ENCODE results near the gene SEC61A2.
A peak's percentile ranks its signal among the peaks of the same experiment; 100 is the strongest.
"Not testable (repeated sequence)": the region's sequence is repeated elsewhere in the genome, so short reads cannot be mapped to it uniquely, and the experiment has no call there.

Gene SEC61A2

GRCh38 chr10:12129222-12130111, at the start of gene SEC61A2:
Gene SEC61A2 (plus strand): TSS chr10:12129677. CDS start chr10:12129788, 111 bp downstream.
- DNase-seq = peak; percentile 97

GRCh38 chr10:12081470-12081869, 48.0 kb upstream of the SEC61A2 start:
- DNase-seq = no peak

DNA sequence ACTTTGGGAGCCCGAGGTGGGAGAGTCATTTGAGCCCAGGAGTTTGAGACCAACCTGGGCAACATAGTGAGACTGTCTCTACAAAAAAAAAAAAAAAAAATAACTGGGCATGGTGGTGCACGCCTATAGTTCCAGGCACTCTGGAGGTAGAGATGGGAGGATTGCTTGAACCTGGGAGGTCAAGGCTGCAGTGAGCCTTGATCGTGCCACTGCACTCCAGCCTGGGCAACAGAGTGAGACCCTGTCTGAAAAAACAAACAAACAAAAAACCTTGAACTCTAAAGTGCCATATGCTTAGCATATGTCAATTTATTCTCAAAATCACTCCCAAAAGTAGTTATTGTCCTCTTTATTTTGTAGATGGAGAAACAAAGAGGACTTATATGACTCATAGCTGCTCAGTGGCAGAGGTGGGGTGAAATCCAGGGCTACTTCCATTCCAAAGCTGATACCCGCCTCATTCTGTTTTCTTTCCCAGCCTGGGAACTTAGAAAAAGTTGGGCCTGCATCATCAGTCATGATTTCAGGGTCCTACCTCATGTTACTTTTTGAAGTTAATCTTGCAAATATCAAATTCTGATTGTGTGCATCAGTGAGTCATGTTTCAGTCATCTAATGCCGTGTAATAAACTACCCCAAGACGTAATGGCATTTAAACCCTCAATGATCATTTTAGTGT, 47.5 kb upstream of the SEC61A2 start:
- DNase-seq = no peak

GRCh38 chr10:12088919-12089318, 40.6 kb upstream of the SEC61A2 start:
- no peak for DNase-seq

DNA sequence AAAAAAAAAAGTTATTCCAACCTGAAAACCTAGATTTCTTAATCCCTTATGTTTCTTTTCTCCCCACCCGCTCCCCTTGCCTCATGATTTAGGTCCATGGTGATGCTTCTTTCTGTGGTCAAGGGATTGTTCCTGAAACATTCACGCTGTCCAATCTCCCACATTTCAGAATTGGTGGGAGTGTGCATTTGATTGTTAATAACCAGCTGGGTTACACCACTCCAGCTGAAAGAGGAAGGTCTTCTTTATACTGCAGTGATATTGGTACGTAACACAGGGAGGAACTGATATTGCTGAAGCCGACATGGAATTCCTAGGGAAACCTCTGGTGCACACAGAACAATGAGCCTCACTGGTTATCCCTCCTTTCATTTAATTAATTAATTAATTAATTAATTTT, 38.1 kb upstream of the SEC61A2 start:
- no peak for DNase-seq

DNA sequence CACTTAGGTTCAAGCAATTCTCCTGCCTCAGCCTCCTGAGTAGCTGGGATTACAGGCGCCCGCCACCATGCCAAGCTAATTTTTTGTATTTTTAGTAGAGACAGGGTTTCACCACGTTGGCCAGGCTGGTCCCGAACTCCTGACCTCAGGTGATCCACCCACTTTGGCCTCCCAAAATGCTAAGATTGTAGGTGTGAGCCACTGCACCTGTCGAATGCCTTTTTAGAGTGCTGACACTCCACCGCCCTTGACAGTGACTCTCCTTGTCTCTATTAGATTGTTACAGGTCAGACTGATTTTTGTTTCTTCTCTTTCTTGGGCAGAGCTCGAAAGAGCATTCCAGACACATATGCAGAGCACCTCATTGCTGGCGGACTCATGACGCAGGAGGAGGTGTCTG, 32.1 kb upstream of the SEC61A2 start:
- not testable (repeated sequence) for DNase-seq

DNA sequence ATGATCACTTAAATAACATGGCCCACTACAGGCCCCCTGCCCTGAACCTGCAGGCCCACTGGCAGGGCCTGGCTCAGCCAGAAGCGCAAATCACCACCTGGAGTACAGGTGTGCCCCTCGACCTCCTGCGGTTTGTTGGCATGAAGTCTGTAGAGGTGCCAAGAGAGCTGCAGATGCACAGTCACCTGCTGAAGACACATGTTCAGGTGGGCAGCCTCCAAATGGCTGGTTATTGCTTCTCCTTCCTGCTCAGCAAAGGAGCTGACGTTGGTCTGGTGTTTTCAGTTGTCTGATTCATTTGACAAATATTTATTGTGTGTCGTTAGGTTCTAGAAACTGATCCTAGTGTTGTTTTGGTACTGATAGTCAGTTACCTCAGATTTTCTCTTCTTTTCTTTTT, 31.7 kb upstream of the SEC61A2 start:
- no peak for DNase-seq

DNA sequence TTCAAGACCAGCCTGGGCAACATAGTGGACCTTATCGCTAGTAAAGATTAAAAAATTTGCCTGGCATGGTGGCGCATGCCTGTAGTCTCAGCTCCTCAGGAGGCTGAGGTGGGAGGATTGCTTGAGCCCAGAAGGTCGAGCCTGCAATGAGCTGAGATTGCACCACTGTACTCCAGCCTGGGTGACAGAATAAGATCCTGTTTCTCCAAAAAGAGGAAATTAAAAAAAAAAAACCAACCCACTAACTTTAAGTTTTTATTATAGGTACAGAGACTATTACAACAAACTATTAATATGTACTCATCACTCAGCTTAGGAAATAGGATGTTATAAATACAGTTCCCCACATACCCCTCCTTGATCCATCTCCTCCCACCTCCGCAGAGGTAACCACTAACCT, 30.5 kb upstream of the SEC61A2 start:
- DNase-seq = no peak

- no peak for DNase-seq
Observed at GRCh38 chr10:12103802-12104201, 25.7 kb upstream of the SEC61A2 start.

- no peak for DNase-seq
Observed at GRCh38 chr10:12107781-12108180, 21.7 kb upstream of the SEC61A2 start.

- DNase-seq = no peak
Observed at GRCh38 chr10:12109286-12109685, 20.2 kb upstream of the SEC61A2 start.

- no peak for DNase-seq
Observed at GRCh38 chr10:12111528-12111927, 17.9 kb upstream of the SEC61A2 start.

GRCh38 chr10:12113627-12114026, 15.8 kb upstream of the SEC61A2 start:
- no peak for DNase-seq

GRCh38 chr10:12121673-12122072, 7.8 kb upstream of the SEC61A2 start:
- DNase-seq = no peak

- DNase-seq = peak; percentile 42 to 63
Observed at GRCh38 chr10:12130237-12130872, 878 bp downstream of the SEC61A2 start.

DNA sequence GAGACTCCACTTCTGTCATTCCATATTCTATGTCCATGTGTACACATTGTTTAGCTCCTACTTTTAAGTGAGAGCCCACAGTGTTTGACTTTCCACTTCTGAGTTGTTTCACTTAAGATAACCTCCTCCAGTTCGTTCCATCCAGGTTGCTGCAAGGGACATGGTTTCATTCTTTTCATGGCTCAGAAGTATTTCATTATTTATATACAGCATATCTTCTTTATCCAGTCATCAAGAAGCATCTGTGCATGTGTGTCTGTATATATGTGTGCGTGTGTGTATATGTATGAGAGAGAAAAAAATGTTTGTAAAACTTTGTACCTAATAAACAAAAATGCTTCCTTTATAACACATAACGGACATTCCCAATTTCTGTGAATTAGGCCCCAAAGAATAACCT, 6.2 kb downstream of the SEC61A2 start:
- no peak for DNase-seq

GRCh38 chr10:12140038-12140437, 10.6 kb downstream of the SEC61A2 start:
- DNase-seq = no peak

DNA sequence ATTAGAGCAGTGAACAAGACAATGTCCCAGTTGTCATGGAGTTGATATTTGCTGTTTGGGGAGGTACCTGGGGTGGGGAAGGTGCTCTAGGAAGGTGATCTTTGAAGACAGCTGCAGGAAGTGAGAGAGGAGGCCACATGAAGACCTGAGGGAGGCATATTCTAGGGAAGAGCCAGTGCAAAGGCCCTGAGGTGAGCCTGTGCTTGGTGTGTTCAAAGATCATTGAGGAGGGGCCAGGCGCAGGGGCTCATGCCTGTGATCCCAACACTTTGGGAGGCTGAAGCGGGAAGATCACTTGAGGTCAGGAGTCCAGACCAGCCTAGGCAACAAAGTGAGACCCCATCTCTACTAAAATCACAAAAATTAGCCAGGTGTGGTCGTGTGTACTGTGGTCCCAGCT, 15.1 kb downstream of the SEC61A2 start:
- DNase-seq = no peak

DNA sequence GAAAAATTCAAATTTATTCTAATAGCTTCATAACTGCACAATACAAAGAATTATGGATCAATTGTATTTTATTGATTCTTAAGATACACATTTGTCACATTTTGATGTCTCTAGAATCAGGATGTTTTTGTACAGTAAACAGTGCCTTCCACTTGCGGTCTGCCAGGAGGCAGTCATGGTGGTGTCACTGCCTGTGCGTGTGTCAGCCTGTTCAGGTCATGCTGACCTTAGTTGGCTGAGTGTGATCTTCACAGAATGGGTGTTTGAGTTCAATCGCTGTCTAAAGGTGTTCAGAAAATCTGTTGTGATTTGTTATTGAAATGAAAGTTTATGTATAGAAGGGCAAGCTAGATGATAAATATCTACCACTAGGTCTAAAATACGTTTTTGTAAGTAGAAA, 20.7 kb downstream of the SEC61A2 start:
- no peak for DNase-seq

- DNase-seq = no peak
Observed at GRCh38 chr10:12154516-12154915, 25.0 kb downstream of the SEC61A2 start.

- DNase-seq = no peak
Observed at GRCh38 chr10:12156367-12157123, 27.1 kb downstream of the SEC61A2 start.

GRCh38 chr10:12158111-12158510, 28.6 kb downstream of the SEC61A2 start:
- no peak for DNase-seq

GRCh38 chr10:12160664-12161063, 31.2 kb downstream of the SEC61A2 start:
- DNase-seq = no peak

Data from CD4-positive, alpha-beta T cell treated with Interleukin-1 beta for 1 hour (primary cell).